ENCODE data around the gene RFK. TPM values are rescaled to one million over a fixed set of nuclear protein-coding genes. Genes with fewer than 3 reads are reported as not detected.

The RFK gene
- 46.6 and 56.9 TPM in 2 replicates for total RNA-seq
- polyA plus RNA-seq: 23.8 and 32.0 TPM in 2 replicates

- Histone ChIP-seq H4K20me1 (ENCODE audit: insufficient read depth, poor library complexity, severe bottlenecking) (no peaks in the 10 kb centered on the region), H3K9me2 (replicated peaks; ENCODE audit: insufficient read depth) (no peaks in the 10 kb centered on the region), H3K4me1 (ENCODE audit: insufficient read depth) (peaks cover 6% of the 10 kb centered on the region), H3K79me2 (peaks cover 29% of the 10 kb centered on the region), H3K4me2 (peak within 1 kb of the TSS; percentile 83), H3K4me3 (peak within 1 kb of the TSS; percentile 74), H3K9me3 (ENCODE audit: low read depth) (no peaks in the 10 kb centered on the region), H3K27me3 (no peaks in the 10 kb centered on the region), H3K36me3 (replicated peaks; ENCODE audit: insufficient read depth, low read depth) (no peaks in the 10 kb centered on the region), H2AFZ (peak within 1 kb of the TSS; percentile 97), H3K27ac (peak within 1 kb of the TSS; percentile 96)
- under 1% methylated on average over 52 of the region's 81 CpGs for WGBS (ENCODE audit: low lambda C conversion rate, missing lambda C conversion rate)
- TF ChIP-seq EZH2 (IDR thresholded peaks at IDR 0.05; ENCODE audit: borderline replicate concordance) (no peak), CTCF (IDR thresholded peaks at IDR 0.05; ENCODE audit: poor library complexity) (peak; percentile 55)
- DNase-seq (ENCODE audit: low spot score): peak; percentile 96
Observed at GRCh38 chr9:76394195-76394959, at the start of gene RFK. TSS of gene RFK (minus strand) at chr9:76394426. CDS start at chr9:76394171, 255 bp downstream.

- Histone ChIP-seq H3K4me1 (ENCODE audit: insufficient read depth) (peaks cover 9% of the 10 kb centered on the region), H3K4me3 (no peak overlapping the region), H2AFZ (no peak overlapping the region), H3K79me2 (no peaks in the 10 kb centered on the region), H4K20me1 (ENCODE audit: insufficient read depth, poor library complexity, severe bottlenecking) (no peaks in the 10 kb centered on the region), H3K4me2 (no peak overlapping the region), H3K36me3 (replicated peaks; ENCODE audit: insufficient read depth, low read depth) (no peaks in the 10 kb centered on the region), H3K27me3 (no peaks in the 10 kb centered on the region), H3K9me2 (replicated peaks; ENCODE audit: insufficient read depth) (no peaks in the 10 kb centered on the region), H3K9me3 (ENCODE audit: low read depth) (no peaks in the 10 kb centered on the region), H3K27ac (peak overlapping the region; percentile 59)
- DNase-seq (ENCODE audit: low spot score): peak; percentile 13
- TF ChIP-seq EZH2phosphoT487 (IDR thresholded peaks at IDR 0.05; ENCODE audit: low read depth, severe bottlenecking, unreplicated experiment): no peak
- no peak for TF ChIP-seq CTCF (IDR thresholded peaks at IDR 0.05; ENCODE audit: poor library complexity)
- TF ChIP-seq EZH2 (IDR thresholded peaks at IDR 0.05; ENCODE audit: borderline replicate concordance): no peak
- WGBS (ENCODE audit: low lambda C conversion rate, missing lambda C conversion rate): 49% methylated on average over 3 of the region's 3 CpGs
Observed at GRCh38 chr9:76443887-76444286, 49.7 kb upstream of the RFK start.

- Histone ChIP-seq H2AFZ (no peak overlapping the region), H3K4me1 (ENCODE audit: insufficient read depth) (peaks cover 9% of the 10 kb centered on the region), H3K79me2 (no peaks in the 10 kb centered on the region), H3K9me3 (ENCODE audit: low read depth) (no peaks in the 10 kb centered on the region), H3K36me3 (replicated peaks; ENCODE audit: insufficient read depth, low read depth) (no peaks in the 10 kb centered on the region), H3K4me2 (no peak overlapping the region), H4K20me1 (ENCODE audit: insufficient read depth, poor library complexity, severe bottlenecking) (no peaks in the 10 kb centered on the region), H3K9me2 (replicated peaks; ENCODE audit: insufficient read depth) (no peaks in the 10 kb centered on the region), H3K4me3 (no peak overlapping the region), H3K27me3 (no peaks in the 10 kb centered on the region), H3K27ac (no peak overlapping the region)
- TF ChIP-seq EZH2phosphoT487 (IDR thresholded peaks at IDR 0.05; ENCODE audit: low read depth, severe bottlenecking, unreplicated experiment) (no peak), EZH2 (IDR thresholded peaks at IDR 0.05; ENCODE audit: borderline replicate concordance) (no peak), CTCF (IDR thresholded peaks at IDR 0.05; ENCODE audit: poor library complexity) (no peak)
- 89% methylated on average over 10 of the region's 10 CpGs for WGBS (ENCODE audit: low lambda C conversion rate, missing lambda C conversion rate)
- DNase-seq (ENCODE audit: low spot score): no peak
Observed at GRCh38 chr9:76441551-76442322, 47.5 kb upstream of the RFK start.
